NCI-H526 treated with DMSO at 0.1 percent for 48 hours (cell line): Measurements from ENCODE around the gene IPO4.

ENCODE experiments used
- DNase-seq: peaks from one replicate; lab custom pipeline; 2025; lab: John Stamatoyannopoulos, UW

Gene IPO4

DNA sequence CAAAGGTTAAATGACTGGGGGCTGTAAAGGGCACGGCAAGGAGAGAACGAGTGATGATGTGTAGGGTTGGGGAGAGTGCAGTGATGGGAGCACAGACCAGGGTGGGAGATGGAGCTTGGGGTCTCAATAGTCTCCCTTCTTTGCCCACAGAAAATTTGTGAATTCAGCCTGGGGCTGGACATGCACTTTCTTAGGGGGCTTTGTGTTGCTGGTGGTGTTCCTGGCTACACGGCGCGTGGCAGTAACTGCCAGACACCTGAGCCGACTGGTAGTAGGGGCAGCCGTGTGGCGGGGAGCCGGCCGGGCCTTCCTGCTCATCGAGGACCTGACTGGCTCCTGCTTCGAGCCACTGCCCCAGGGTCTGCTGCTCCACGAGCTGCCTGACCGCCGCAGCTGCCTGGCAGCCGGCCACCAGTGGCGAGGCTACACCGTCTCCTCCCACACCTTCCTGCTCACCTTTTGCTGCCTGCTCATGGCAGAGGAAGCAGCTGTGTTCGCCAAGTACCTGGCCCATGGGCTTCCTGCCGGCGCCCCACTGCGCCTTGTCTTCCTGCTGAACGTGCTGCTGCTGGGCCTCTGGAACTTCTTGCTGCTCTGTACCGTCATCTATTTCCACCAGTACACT, 56.4 kb downstream of the IPO4 start:
- no peak for DNase-seq

DNA sequence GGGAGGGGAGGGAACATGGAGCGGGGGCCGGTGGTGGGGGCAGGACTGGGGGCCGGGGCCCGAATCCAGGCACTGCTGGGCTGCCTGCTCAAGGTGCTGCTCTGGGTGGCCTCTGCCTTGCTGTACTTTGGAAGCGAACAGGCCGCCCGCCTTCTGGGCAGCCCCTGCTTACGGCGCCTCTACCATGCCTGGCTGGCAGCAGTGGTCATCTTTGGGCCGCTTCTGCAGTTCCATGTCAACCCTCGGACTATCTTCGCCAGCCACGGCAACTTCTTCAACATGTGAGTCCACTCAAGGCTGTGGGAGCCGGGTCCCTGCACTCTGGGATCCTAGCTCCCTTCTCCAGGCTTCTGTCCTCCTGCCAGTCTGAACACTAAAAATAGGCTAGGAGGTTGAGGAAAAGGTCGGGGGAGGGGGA, 57.1 kb downstream of the IPO4 start:
- DNase-seq, result no peak

DNA sequence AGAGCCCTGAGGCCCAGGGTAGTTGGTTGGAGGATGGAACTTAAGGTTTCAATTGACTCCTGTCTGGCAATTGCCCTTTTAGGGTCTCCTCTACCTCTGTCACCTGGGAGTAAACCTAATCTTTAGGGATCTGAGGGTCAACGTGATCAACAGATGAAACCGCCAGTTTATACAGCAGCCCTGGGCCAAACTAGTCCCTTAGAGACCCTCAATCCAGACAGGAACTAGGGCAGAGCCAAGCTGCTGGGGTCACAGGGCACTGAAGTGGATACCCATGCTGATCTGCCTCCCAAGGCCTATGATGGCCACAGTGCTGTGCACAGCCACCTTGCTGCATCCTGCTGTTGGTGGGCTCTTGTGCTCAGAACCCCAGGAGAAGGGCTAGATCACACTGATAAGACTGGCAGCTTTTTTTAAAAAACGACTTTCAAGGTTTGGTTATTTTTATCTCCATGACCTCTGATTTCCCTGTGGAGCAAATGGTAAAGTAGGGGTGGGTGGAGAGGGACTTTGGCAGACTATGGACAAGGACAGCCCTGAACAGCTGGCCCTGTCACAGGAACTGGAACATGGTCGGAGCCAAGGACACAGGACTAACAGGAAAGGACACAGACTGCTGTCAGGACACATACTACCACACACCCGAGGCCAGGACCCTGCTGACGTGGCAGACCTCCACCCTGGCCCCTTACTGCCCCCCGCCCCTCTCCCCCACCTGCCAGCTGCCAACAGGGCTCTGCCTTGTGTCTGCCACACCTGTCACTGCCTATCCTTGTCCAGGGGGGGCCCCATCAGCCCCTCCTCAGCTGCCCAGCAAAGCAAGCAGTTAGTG, 57.7 kb downstream of the IPO4 start:
- DNase-seq, result no peak

DNA sequence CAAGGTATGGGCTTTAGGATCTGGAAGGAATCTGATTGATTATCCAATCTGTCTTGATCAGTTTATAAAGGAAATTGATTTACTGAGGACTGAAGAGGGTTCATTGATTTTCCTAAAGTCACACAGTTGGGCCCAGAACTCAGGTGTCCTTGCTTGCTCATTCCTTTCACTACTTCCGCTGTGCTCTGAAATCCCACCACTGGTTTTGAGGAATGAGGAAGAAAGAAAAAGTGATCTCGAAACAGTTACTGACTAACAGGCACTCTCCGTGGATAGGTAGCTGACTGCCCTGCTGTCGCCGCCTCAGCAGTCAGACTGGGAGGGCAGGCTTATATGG, 58.3 kb downstream of the IPO4 start, which contains the start of gene FITM1:
TSS of gene FITM1 (plus strand) at position 280 of the 337 bp plus-strand sequence. CDS start 905 bp downstream, outside the sequence.
- DNase-seq, result no peak
